ENCODE data around the gene IL6ST.
A peak's percentile ranks its signal among the peaks of the same experiment; 100 is the strongest.
"Not testable (repeated sequence)": the region's sequence is repeated elsewhere in the genome, so short reads cannot be mapped to it uniquely, and the experiment has no call there.

Gene IL6ST

GRCh38 chr5:55973296-55973695, 21.5 kb downstream of the IL6ST start:
- DNase-seq (ENCODE audit: low read depth, low spot score) = no peak
- no peak overlapping the region for H3K27ac ChIP-seq

GRCh38 chr5:55969956-55970355, 24.8 kb downstream of the IL6ST start:
- no peak overlapping the region for H3K27ac ChIP-seq
- no peak for DNase-seq (ENCODE audit: low read depth, low spot score)

GRCh38 chr5:55966284-55966683, 28.5 kb downstream of the IL6ST start:
- DNase-seq (ENCODE audit: low read depth, low spot score) = peak; percentile 57
- H3K27ac ChIP-seq = peak overlapping the region; percentile 58

- peak overlapping the region; percentile 58 for H3K27ac ChIP-seq
- no peak for DNase-seq (ENCODE audit: low read depth, low spot score)
These were observed 29.2 kb downstream of the IL6ST start for GRCh38 chr5:55965525-55965924.

GRCh38 chr5:55960779-55961178, 34.0 kb downstream of the IL6ST start:
- H3K27ac ChIP-seq = no peak overlapping the region

GRCh38 chr5:55959208-55959607, 35.6 kb downstream of the IL6ST start:
- DNase-seq (ENCODE audit: low read depth, low spot score) = no peak
- no peak overlapping the region for H3K27ac ChIP-seq

More at GRCh38 chr5:55960779-55961178, 34.0 kb downstream of the IL6ST start:
- no peak for DNase-seq (ENCODE audit: low read depth, low spot score)

- DNase-seq (ENCODE audit: low read depth, low spot score); H3K27ac ChIP-seq: not testable (repeated sequence)
These were observed 53.6 kb downstream of the IL6ST start for GRCh38 chr5:55941154-55941553.

- H3K27ac ChIP-seq; DNase-seq (ENCODE audit: low read depth, low spot score): not testable (repeated sequence)
These were observed 57.2 kb downstream of the IL6ST start for GRCh38 chr5:55937598-55937997.

GRCh38 chr5:55936100-55936693, 58.6 kb downstream of the IL6ST start:
- H3K27ac ChIP-seq = no peak overlapping the region
- DNase-seq (ENCODE audit: low read depth, low spot score) = peak; percentile 33

- DNase-seq (ENCODE audit: low read depth, low spot score) = no peak
- no peak overlapping the region for H3K27ac ChIP-seq
These were observed 59.4 kb downstream of the IL6ST start for GRCh38 chr5:55935371-55935770.

GRCh38 chr5:55934720-55935119, 60.0 kb downstream of the IL6ST start:
- no peak for DNase-seq (ENCODE audit: low read depth, low spot score)
- no peak overlapping the region for H3K27ac ChIP-seq

- peak; percentile 16 for DNase-seq (ENCODE audit: low read depth, low spot score)
- H3K27ac ChIP-seq = no peak overlapping the region
These were observed 60.6 kb downstream of the IL6ST start for GRCh38 chr5:55934115-55934613.

GRCh38 chr5:55933377-55934114, 61.2 kb downstream of the IL6ST start:
- H3K27ac ChIP-seq = no peak overlapping the region
- no peak for DNase-seq (ENCODE audit: low read depth, low spot score)

GRCh38 chr5:55932700-55933099, 62.1 kb downstream of the IL6ST start:
- no peak overlapping the region for H3K27ac ChIP-seq
- DNase-seq (ENCODE audit: low read depth, low spot score) = no peak

GRCh38 chr5:55929020-55929799, 65.6 kb downstream of the IL6ST start:
- no peak overlapping the region for H3K27ac ChIP-seq
- no peak for DNase-seq (ENCODE audit: low read depth, low spot score)

- H3K27ac ChIP-seq = no peak overlapping the region
- DNase-seq (ENCODE audit: low read depth, low spot score) = no peak
These were observed 66.7 kb downstream of the IL6ST start for GRCh38 chr5:55927861-55928655.

- DNase-seq (ENCODE audit: low read depth, low spot score) = no peak
- H3K27ac ChIP-seq = no peak overlapping the region
These were observed 68.3 kb downstream of the IL6ST start for GRCh38 chr5:55926476-55926875.

GRCh38 chr5:55925712-55926111, 69.1 kb downstream of the IL6ST start:
- H3K27ac ChIP-seq = no peak overlapping the region

GRCh38 chr5:55925181-55925580, 69.6 kb downstream of the IL6ST start:
- no peak overlapping the region for H3K27ac ChIP-seq
- DNase-seq (ENCODE audit: low read depth, low spot score) = no peak

More at GRCh38 chr5:55925712-55926111, 69.1 kb downstream of the IL6ST start:
- no peak for DNase-seq (ENCODE audit: low read depth, low spot score)

- H3K27ac ChIP-seq = no peak overlapping the region
- DNase-seq (ENCODE audit: low read depth, low spot score) = no peak
These were observed 70.0 kb downstream of the IL6ST start for GRCh38 chr5:55924744-55925143.
